ENCODE data around the gene TXNDC2.

GRCh38 chr18:9916808-9917207 lies 31.0 kb downstream of the TXNDC2 start:
- TF ChIP-seq CTCF (conservative IDR thresholded peaks at IDR 0.05 in 1 of 2, IDR thresholded peaks at IDR 0.05 in 1 of 2; ENCODE audit: low read depth in 1 of 2, low read length in 2 of 2): no peak
- TF ChIP-seq EZH2 (IDR thresholded peaks at IDR 0.05; ENCODE audit: low read length, missing control alignments): no peak
